ENCODE results near the gene STAM2. TPM values are rescaled to one million over a fixed set of nuclear protein-coding genes. Genes with fewer than 3 reads are reported as not detected.
"Not testable (repeated sequence)": the region's sequence is repeated elsewhere in the genome, so short reads cannot be mapped to it uniquely, and the experiment has no call there.

Gene STAM2
- total RNA-seq, 1 donor from 2014 or later, result 24.6 TPM

- DNase-seq (ENCODE audit: extremely low spot score, unreplicated experiment), result no peak
- no peaks in the 10 kb centered on the region for H3K36me3 Mint-ChIP-seq
- no peaks in the 10 kb centered on the region for H3K4me1 Mint-ChIP-seq (ENCODE audit: unreplicated experiment)
- no peak overlapping the region for H3K27ac Mint-ChIP-seq
- no peak overlapping the region for H3K4me3 Mint-ChIP-seq
- H3K27me3 Mint-ChIP-seq, result no peaks in the 10 kb centered on the region
- H3K9me3 Mint-ChIP-seq, result peaks cover 5% of the 10 kb centered on the region
- TF ChIP-seq CTCF (conservative IDR thresholded peaks at IDR 0.05), result no peak
Observed at GRCh38 chr2:152201466-152201830, 25.9 kb upstream of the STAM2 start.

DNA sequence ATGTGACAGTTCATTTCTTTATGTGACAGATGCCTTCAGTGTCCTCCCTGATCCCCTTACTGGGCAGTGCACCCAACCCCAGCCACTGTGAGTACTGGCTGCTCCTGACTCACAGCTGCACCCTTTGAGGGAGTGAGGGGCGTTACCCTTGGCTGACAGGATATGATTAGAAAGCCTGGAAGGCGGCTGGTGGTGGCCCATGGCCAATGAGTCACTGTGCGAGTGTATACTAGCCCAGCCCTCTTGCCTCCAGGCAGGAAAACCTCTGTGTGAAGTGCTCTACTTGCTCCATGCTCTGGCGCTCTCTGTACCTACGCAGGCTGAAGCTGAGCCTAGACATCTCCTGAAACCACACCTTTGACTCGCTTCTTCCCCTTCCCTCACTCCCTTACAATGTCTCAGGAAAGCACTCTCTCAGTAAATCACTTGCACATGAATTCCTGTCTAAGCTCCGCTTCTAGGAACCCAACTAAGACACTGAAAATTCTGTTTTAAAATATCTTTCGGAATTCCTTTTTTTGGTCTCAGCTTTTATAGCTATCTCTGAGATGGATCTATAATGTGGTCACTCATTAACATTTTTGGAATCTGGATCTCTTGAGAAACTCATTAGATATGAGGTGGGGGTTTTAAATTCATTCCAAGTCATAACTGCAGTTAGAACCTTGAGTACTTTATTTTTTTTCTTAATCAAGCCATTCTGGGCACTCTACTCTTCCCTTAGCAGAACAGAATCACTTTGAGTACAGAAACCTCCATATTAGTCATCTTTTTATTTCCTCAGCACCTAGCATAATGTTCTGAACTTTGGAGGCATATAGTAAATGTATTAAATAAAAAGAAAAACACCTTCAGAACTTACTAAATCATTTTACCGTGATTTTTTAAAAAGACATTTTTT is 25.3 kb upstream of the STAM2 start:
- H3K4me3 Mint-ChIP-seq, result no peak overlapping the region
- DNase-seq (ENCODE audit: extremely low spot score, unreplicated experiment), result no peak
- no peaks in the 10 kb centered on the region for H3K4me1 Mint-ChIP-seq (ENCODE audit: unreplicated experiment)
- no peaks in the 10 kb centered on the region for H3K27me3 Mint-ChIP-seq
- TF ChIP-seq CTCF (conservative IDR thresholded peaks at IDR 0.05), result no peak
- peaks cover 5% of the 10 kb centered on the region for H3K9me3 Mint-ChIP-seq
- H3K27ac Mint-ChIP-seq, result peak overlapping the region; percentile 29
- no peaks in the 10 kb centered on the region for H3K36me3 Mint-ChIP-seq

DNA sequence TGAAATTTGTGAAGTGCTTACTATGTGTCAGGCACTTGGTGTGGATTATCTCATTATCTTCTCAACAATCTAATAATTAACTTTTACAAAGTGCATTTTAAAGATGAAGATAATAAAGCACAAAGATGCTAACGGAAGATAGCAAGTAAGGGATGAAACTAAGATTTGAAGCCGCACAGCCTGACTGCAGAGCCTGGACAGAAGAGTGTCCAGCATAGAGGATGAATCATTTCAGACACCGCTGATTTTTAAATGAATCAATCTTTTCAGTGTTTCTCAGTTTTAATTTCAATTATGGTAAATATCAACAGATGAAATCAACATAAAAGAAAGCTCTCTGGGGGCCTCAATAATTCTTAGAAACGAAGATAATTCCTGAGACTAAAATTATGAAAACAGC is 24.5 kb upstream of the STAM2 start:
- Mint-ChIP-seq H3K4me1 (ENCODE audit: unreplicated experiment) (no peaks in the 10 kb centered on the region), H3K27ac (peak overlapping the region; percentile 29), H3K27me3 (no peaks in the 10 kb centered on the region), H3K4me3 (no peak overlapping the region), H3K9me3 (peaks cover 5% of the 10 kb centered on the region), H3K36me3 (no peaks in the 10 kb centered on the region)
- TF ChIP-seq CTCF (conservative IDR thresholded peaks at IDR 0.05), result no peak
- no peak for DNase-seq (ENCODE audit: extremely low spot score, unreplicated experiment)

GRCh38 chr2:152198499-152198898 is 22.9 kb upstream of the STAM2 start:
- Mint-ChIP-seq H3K4me3 (no peak overlapping the region), H3K27me3 (no peaks in the 10 kb centered on the region), H3K4me1 (ENCODE audit: unreplicated experiment) (no peaks in the 10 kb centered on the region), H3K36me3 (no peaks in the 10 kb centered on the region), H3K9me3 (peaks cover 5% of the 10 kb centered on the region), H3K27ac (no peak overlapping the region)
- no peak for DNase-seq (ENCODE audit: extremely low spot score, unreplicated experiment)
- TF ChIP-seq CTCF (conservative IDR thresholded peaks at IDR 0.05), result no peak

GRCh38 chr2:152197508-152198284 is 22.1 kb upstream of the STAM2 start:
- not testable (repeated sequence) for H3K27ac Mint-ChIP-seq; H3K4me1 Mint-ChIP-seq (ENCODE audit: unreplicated experiment); H3K27me3 Mint-ChIP-seq; H3K4me3 Mint-ChIP-seq; H3K9me3 Mint-ChIP-seq; H3K36me3 Mint-ChIP-seq; DNase-seq (ENCODE audit: extremely low spot score, unreplicated experiment)
